Stimulated activated CD8-positive, alpha-beta memory T cell treated with anti-CD3 and anti-CD28 coated beads, Interleukin-4, amount 100 ng/mL, for 1 hour (primary cell): ENCODE measurements around the gene NCL.
"Not testable (repeated sequence)": the region's sequence is repeated elsewhere in the genome, so short reads cannot be mapped to it uniquely, and the experiment has no call there.

Source experiments
- DNase-seq, 2 donors: peaks; one replicate each; pipeline ENCODE4 v3.0.0-alpha.2; 2020; ENCODE audit warnings: low read depth in 2 of 2, low spot score in 1 of 2

NCL gene

DNA sequence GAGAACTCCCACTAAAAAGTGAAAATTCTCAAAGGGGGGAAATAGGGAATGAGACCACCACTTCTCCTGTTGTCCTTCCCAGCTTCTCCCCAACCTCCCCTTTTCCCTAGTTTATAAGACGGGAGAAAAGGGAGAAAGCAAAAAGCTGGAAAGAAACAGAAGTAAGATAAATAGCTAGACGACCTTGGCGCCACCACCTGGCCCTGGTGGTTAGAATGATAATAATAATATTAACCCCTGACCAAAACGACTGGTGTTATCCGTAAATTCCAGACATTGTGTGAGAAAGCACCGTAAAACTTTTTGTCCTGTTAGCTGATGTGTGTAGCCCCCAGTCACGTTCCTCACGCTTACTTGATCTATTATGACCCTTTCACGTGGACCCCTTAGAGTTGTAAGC is 56.0 kb downstream of the NCL start:
- not testable (repeated sequence) for DNase-seq

- DNase-seq, result not testable (repeated sequence)
Observed at GRCh38 chr2:231407686-231408085, 56.6 kb downstream of the NCL start.

DNA sequence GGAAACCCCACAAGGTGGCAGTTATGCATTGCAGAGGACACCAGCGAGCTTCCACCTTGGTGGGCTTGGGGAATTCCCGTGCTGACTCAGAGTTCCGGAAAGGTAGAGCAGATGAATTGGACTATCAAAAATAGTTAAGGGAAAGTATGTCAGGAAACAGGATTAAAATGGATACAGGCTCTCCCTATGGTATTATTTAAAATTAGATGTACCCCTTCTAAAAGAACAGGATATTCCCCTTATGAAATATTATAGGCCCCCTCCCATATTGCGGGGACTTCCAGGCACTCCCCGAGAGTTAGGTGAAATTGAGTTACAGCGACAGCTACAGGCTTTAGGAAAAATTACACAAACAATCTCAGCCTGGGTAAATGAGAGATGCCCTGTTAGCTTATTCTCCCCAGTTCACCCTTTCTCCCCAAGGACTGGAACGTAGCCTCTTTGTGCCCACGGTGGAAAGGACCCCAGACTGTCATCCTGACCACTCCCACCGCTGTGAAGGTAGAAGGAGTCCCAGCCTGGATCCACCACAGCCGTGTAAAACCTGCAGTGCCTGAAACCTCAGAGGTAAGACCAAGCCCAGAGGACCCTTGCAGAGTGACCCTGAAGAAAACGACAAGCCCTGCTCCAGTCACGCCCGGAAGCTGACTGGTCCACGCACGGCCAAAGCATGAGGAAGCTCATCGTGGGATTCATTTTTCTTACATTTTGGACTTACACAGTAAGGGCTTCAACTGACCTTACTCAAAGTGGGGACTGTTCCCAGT is 58.5 kb downstream of the NCL start:
- not testable (repeated sequence) for DNase-seq

GRCh38 chr2:231404183-231404578 is 60.1 kb downstream of the NCL start:
- not testable (repeated sequence) for DNase-seq
